Caki2 (cell line): Measurements from ENCODE around the gene MIB2. TPM values are rescaled to one million over a fixed set of nuclear protein-coding genes. Genes with fewer than 3 reads are reported as not detected.
A peak's percentile ranks its signal among the peaks of the same experiment; 100 is the strongest.

ENCODE experiments used
- DNase-seq: peaks from one replicate; pipeline ENCODE4 v3.0.0-alpha.2; 2015; ENCODE audit warnings: low read depth
- in situ Hi-C: cut with HindIII; loops from 2 replicates; pipeline ENCODE4 v1.10.0; 2016; ENCODE audit warnings: low sequenced_read_pairs, low pct_unique_long_range_greater_than_20kb, mixed read lengths
- total RNA-seq: library from RNA; depleted of rRNA; stranded (reverse); fragments of >200 nt; shearing (Covaris generic); gene quantifications from 2 replicates; pipeline ENCODE4 v1.2.3, GENCODE V29; 2014; ENCODE audit warnings: low replicate concordance

Gene MIB2
- total RNA-seq, 1 experiment from 2014 or later, result 49.0 TPM

DNA sequence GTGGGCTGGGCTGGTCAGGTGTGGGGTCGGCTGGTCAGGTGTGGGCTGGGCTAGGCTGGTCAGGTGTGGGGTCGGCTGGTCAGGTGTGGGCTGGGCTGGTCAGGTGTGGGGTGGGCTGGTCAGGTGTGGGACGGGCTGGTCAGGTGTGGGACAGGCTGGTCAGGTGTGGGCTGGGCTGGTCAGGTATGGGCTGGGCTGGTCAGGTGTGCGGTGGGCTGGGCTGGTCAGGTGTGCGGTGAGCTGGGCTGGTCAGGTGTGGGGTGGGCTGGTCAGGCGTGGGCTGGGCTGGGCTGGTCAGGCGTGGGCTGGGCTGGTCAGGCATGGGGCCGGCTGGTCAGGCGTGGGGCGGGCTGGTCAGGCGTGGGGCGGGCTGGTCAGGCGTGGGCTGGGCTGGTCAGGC lies 9.1 kb upstream of the MIB2 start:
- in situ Hi-C loops, result no loop called here
- no peak for DNase-seq

DNA sequence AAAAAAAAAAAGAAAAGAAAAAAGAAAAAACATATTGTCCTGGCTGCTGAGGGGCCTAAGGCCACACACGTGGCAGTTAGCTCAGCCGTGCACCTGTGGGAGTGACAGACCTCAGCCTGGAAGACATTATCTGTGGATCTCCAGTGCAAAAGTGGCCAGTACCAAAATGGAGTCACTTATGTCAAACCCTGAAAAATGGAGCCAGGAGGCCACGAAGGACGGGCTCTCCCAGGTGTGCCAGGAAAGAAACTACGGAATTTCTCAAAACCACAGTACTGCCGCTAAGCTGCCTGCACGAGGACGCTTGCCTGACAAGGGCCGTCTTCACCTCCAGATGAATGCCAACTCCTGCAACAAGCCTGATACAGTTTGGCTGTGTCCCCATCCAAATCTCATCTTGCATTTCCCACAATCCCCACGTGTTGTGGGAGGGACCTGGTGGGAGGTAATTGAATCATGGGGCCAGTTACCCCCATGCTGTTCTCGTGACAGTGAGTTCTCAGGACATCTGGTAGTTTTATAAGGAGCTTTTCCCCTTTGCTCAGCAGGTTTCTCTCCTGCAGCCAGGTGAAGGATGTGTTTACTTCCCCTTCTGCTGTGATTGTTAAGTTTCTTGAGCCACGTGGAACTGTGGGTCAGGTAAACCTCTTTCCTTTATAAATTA lies 5.3 kb upstream of the MIB2 start:
- DNase-seq, result no peak
- in situ Hi-C loops, result no loop called here

DNA sequence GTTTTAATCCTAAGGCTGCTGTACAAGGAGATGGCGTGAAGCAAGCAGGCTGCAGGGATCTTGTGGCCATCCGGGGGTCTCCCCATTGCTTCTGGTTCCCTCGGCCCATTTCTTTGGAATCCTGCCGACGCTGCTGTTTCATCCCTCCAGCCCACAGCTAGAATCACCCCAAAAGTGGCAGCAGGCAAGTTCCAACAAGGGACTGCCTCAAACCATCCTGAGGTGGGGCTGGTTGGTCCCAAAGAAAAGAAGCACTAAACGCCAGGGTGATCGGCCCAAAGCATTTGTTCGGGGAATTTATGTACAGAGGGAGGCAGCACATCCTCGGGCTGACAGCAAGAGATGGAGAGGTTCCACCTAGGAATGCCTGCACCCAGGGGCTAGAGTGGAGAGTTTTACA lies 4.5 kb upstream of the MIB2 start:
- no peak for DNase-seq
- in situ Hi-C loops, result no loop called here

DNA sequence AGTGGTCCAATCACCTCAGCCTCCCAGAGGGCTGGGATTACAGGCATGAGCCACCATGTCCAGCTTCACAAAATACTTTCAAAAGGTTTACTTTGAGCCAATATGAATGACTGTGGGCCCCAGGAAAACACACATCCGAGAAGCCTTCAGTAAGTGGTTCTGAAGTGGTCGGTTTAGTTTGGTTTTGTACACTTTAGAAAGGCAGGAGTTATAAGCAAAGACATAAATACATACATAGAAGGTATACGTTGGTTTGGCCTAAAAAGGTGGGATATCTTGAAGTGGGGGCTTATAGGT lies 3.2 kb upstream of the MIB2 start:
- in situ Hi-C loops, result no loop called here
- DNase-seq, result no peak

DNA sequence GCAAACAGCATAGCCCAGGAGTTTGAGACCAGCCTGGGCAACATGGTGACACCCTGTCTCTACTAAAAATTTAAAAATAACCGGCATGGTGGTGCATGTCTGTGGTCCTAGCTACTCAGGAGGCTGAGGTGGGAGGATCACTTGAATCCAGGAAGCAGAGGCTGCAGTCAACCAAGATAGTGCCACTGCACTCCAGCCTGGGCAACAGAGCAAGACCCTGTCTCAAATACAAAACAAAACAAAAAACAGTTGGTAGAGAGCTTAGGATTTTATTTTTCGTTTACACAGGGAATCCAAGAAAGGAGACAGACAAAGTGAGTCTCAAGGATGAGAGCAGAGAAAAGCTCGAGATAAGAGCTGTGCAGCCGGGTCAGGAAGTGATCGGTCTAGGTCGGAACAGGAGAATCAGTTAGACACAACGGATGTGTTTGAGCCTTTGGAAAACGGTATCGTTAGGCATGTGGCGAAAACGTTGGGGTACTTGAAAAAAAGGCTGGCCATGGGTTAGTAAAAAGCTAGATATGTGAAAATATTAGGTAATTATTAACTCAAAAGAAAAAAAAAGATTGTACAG lies 1.7 kb upstream of the MIB2 start:
- in situ Hi-C loops, result no loop called here
- DNase-seq, result no peak

DNA sequence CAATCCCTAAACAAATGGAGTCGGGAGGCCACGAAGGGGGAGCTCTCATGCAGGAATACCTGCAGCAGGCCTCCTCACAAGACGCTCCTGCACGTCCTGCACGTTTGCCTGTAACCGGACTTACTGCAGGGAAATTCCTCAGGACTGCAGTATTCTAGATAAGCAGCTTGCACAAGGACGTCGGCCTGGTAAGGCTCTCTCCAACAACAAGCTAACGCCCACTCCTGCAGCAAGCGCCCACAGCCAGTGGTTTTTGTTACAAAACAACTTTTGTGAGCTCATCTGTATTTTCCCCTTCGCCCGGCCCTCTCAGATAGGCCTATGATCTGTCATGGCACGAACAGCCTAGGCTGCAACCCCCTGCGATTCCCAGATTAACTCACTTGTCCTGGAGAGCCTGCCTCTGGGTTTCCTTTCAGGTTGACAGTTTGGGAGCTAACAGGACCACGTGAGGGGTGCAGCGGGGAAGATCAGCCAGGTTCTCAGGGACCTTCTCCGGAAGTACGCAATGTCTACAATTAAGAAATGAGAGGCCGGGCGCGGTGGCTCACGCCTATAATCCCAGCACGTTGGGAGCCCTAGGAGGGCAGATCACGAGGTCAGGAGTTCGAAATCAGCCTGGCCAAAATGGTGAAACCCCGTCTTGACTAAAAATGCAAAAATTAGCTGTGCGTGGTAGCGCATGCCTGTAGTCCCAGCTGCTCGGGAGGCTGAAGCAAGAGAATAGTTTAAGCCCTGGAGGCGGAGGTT lies 921 bp upstream of the MIB2 start:
- peak; percentile 75 for DNase-seq
- in situ Hi-C loops, result no loop called here

DNA sequence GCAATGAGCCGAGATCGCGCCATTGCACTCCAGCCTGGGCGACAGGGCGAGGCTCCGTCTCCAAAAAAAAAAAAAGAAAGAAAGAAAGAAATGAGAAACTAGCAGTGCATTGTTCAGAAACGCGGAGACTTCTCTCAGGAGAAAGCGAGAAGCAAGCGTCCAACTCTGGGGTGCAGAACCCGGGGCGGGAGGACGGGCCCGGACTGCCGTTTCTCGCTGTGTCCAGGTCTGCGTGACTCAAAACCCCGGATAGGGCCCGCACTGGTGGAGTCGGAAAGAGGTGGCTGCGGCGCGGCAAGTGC lies 395 bp upstream of the MIB2 start:
- DNase-seq, result no peak
- in situ Hi-C loops, result no loop called here

DNA sequence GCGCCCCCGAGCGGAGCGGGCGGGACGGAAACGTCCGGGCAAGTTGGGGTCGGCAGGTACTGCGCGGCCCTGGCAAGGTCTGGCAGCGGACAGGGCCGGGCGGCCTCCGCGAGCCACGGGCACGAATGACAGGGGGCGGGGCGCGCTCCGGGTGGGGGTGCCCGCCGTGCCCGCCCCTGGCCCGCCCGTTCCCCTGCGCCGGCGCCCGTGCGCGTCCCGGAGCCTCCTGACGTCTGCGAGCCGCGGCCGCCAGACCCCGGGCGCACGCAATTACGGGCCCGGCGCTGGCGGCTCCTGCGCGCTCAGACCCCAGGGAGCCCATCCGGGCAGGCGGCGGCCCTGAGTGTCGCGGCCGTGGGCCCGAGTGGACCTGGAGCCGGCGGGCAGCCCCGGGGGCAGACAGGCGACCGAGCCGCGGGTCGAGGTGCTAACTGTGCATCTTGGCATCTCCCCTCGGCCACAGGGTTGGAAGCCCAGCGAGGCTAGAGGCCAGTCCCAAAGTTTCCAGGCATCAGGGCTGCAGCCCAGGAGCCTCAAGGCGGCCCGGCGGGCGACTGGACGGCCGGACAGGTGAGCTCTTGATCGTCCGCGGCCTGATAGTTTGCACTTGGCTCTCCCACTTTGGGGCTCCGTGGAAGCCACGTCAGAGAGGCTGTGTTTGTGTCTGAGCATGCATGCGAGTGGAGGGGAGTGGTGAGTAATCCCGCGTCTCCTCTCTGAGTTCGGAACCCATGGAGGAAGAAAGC lies 918 bp downstream of the MIB2 start:
- in situ Hi-C loops, result no loop called here
- peak; percentile 19 for DNase-seq

DNA sequence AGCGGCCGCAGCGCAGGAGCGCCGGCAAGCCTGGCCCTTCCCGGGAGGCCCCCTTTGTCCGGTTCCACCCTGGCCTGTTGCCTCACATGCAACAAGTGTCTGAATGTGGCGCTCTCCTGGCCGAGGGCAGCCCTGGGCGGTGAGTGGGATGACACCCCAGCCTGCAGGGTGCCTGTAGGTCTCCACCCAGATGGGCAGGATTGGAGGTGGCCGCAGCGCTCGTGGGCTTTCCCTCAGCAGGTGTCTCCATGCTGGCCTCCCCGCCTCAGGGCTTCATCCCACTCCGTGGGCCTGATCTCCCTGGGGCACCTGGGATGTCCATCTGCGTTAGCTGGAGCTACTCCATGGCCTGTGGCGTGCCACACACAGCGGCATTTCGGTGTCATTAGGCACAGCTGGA lies 1.5 kb downstream of the MIB2 start:
- DNase-seq, result no peak
- in situ Hi-C loops, result no loop called here

DNA sequence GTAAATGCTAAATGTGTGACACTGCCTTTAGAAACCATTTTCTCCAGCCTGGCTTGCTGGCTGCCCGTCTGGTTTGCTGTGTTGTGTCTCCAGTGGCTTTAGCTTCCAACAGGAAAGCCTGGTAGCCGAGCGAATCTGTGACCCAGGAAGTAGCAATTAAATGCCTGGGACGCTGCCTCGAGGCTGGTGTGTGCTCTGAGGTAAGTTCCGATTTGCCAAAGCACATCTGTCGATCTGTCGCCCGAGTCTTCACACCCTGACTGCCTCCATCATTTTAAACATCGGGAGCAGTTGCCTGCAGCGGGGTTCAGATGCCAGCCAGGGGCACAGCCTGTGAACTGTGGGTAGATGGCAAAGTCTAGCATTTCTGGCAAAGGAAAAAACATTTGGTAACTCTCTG lies 2.2 kb downstream of the MIB2 start:
- no peak for DNase-seq
- in situ Hi-C loops, result no loop called here

DNA sequence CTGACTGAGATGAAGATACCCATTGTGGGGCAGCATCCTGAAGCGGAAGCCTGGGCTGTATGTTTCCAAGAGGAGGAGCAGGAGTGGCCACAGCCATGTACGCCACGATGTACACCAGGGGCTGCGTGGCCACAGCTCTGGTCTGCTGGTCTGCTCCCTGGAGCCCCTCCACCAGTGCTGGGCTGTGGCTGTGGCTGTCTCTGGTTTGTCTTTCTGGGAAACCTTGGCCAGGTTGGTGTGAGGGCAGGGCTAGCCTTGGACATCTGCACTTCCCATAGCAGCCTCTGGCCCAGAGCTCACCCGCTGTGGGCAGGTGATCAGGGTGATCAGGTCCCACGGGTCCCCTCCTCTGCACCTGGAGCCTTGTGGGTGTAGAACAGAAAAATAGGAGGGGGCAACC lies 2.6 kb downstream of the MIB2 start:
- DNase-seq, result no peak
- in situ Hi-C loops, result no loop called here

DNA sequence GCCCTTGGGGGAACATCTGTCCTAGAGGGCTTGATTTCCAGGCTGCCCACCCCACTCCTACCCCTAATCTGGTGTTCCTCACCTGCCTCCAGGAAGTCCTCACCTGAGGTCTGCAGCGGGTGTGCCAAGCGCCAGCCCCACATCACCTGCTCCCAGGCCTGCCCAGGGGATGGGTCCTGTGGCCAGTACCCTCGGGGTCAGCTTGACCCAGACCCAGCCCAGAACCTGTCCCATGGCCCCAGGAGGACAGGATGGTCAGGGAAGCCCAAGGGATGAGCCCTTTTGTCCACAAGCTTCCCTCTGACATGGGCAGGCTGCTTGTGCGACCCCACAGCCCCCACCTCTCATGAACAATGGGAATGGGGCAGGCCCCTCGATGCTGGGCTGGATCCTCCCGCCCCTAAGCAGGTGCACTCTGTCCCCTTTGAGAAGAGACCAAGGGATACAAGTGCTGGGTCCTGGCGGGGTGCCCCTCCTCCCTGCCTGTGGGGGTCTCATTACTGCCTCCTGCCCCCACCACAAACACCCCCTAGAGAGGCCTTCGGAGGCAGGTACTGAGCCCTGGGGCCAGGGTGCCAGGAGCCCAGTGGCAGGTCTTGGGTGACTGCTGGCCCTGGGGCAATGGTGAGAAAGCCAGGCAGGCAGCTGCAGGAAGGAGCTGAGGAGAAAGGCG lies 3.2 kb downstream of the MIB2 start:
- no peak for DNase-seq
- in situ Hi-C loops, result no loop called here

DNA sequence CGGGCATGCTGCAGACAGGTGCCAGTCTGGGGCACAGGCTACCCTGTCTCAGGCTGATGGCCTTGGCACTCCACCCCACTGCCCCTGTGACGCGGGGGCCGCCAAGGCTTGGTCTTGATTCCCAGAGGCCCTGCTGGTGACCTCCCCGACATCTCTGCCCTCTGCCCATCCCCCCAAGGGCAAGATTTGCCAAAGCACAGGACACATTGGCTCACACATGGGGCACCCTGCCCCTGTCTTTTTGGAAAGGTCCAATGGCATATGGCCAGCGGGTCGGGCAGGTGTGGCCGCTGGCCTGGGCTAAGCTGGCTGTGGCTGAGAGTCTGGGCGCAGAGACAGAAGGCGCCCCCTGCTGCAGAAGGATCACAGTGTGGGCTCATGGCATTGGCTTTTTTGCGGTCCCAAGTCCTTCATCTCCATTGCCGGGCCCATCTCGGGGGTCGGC lies 4.6 kb downstream of the MIB2 start:
- in situ Hi-C loops, result no loop called here
- DNase-seq, result no peak

DNA sequence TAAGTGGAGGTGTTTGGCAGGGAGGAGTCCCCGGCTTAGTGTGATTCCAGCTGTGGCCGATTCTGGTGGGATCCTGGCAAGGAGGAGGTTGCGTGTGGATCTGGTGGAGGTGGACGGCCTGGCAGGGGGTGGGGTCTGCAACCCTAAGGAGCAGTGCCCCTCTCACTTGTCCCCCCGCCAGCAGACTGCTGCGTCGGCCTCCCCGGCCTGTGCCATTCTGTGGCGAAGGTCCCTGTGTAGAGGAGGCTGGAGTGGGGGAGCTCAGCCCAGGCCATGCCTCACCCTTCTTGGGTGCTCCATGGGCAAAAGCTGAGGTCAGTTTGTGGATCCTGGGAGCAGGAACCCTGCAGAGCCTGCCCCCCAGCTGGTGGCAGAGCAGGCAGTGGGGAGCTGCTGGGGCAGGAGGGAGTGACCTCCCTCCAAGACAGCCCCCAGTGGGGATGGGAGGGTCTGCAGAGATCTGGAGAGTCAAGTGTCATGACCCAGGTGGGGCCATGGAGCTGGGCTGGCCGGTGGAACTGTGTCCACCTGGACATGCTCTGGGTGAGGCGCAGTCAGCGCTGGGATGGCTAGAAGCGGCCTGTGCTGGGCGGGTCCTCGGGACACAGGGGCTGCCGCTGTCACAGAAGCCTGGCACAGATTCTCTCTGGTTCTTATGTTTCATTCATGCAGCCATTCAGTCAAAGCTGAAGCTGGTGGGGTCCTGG lies 5.3 kb downstream of the MIB2 start:
- in situ Hi-C loops, result no loop called here
- DNase-seq, result no peak

DNA sequence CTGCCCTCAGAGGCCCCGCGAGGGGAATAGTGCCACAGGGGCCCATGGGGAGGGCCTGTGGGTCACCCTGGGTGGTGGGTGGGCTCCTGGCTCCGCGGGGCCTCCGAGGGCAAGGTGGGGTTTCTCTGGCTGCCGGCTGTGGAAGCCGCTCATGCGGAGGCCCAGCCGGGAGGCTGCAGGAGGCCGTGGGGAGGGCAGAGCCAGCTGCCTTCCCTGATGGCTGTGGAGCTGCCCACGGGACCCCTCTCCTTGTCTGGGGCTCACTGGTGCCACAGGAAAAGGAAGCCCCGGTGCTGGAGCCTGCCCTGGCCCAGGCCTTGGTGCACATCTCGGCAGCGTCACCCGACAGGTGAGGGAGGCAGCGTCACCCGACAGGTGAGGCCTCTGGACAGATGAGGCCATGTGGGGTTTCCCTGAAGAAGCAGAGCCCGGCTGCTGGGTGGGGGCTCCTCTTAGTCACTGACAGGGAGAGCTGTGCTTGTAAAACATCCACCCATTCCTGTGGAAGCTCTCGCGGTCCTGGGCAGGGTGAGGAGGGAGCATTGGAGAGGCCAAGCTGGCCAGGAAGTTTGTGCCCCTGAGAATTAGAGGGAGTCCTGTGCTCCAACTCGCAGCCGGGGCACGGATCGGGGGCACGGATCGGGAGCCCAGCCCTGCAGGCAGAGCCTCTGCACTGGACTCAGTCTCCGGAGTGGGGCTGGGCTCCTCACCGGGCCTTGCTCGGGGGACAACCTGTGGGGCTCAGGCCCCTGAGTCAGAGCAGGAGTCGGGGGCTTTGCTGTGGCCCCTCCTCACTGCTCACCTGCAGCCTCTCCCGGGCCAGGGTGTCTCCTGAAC lies 6.1 kb downstream of the MIB2 start:
- DNase-seq, result no peak

DNA sequence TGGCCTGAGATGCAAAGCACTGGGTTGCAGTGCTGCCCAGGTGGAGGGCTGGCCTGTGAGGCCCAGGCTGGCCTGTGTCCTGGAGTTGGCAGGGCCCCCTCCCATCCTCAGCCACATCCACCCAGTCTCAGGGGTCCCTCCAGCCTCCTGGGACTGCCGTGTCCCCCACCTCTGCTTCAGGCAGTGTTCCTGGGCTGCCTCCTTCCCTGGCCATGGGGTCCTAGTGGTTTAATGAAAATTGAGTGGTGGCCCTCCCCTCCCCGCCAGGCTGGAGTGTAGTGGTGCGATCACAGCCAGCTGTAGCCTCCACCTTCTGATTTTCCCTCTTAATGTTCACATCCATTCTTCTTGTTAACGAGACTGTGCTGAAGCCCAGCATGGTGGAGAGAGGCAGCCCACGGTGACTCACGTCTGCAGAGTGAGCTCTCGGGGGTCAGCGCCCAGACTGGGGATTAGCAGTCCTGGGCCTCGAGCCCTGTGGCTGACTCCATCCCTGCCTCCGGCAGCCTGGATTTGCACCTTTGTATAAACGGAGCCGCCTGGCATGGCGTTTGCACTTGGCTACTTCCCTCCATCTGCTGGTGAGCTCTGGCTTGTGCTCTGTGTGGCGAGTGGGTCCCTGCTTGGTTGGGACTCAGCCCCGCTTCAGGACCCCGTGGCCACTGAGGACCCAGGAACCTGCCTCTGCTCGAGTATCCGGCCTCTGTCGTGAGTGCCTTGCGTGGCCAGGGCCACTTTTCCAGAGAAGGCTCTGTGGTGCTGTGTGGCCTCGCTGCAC lies 6.9 kb downstream of the MIB2 start:
- in situ Hi-C loops, result no loop called here
- DNase-seq, result no peak

More for the DNA sequence above, 6.1 kb downstream of the MIB2 start:
- in situ Hi-C loops, result no loop called here

DNA sequence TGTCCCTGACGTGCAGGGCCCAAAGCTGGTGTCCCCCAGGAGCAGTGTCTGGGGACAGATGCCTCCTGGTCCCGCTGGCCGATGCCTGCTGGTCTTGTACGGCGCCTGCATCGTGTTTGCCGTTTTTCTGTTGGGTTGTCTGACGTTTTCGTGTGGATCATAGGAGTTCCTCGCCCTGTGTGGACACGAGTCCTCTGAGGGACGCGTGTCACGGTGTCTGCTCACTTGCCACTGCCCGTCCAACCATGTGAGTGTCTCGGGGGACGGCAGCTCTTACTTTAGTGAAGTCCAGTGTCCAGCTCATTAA lies 7.4 kb downstream of the MIB2 start:
- in situ Hi-C loops, result no loop called here
- no peak for DNase-seq
